Mesothelial cell of epicardium (in vitro differentiated cells): Measurements from ENCODE around the gene DMGDH. TPM values are rescaled to one million over a fixed set of nuclear protein-coding genes. Genes with fewer than 3 reads are reported as not detected.

Experiments
- DNase-seq, 2 experiments: peaks; one replicate each; pipeline ENCODE4 v3.0.0; 2021; ENCODE audit warnings: low spot score in 2 of 2; ENCODE audit not compliant: unreplicated experiment in 2 of 2
- H3K27ac Mint-ChIP-seq: 2 replicates; pipeline ENCODE4 v1.8.0; 2021; ENCODE audit warnings: mixed read lengths
- H3K27me3 Mint-ChIP-seq: 2 replicates; pipeline ENCODE4 v1.8.0; 2021; ENCODE audit warnings: low read depth, mixed read lengths
- H3K36me3 Mint-ChIP-seq: 2 replicates; pipeline ENCODE4 v1.8.0; 2021; ENCODE audit warnings: mixed read lengths
- H3K4me1 Mint-ChIP-seq: 2 replicates; pipeline ENCODE4 v1.8.0; 2021; ENCODE audit warnings: mixed read lengths
- H3K4me3 Mint-ChIP-seq: 2 replicates; pipeline ENCODE4 v1.8.0; 2021; ENCODE audit warnings: mild to moderate bottlenecking, moderate library complexity, mixed read lengths
- H3K9me3 Mint-ChIP-seq: 2 replicates; pipeline ENCODE4 v1.8.0; 2021; ENCODE audit warnings: mixed read lengths
- total RNA-seq: library from RNA; stranded (reverse); gene quantifications from 3 replicates; pipeline ENCODE4 v1.2.1, GENCODE V29; 2021
- TF ChIP-seq, protein P1 (sequence below): fragments of 200-600 bp; sonication (generic); IDR thresholded peaks from one replicate; pipeline ENCODE4 v1.5.0; 2021; ENCODE audit warnings: antibody characterized with exemption; ENCODE audit not compliant: unreplicated experiment

DMGDH gene
- total RNA-seq, 1 donor from 2014 or later, result 1.2 TPM

GRCh38 chr5:78979909-78980308 lies 89.6 kb downstream of the DMGDH start:
- Mint-ChIP-seq H3K4me1 (peaks cover 38% of the 10 kb centered on the region), H3K9me3 (peaks cover 7% of the 10 kb centered on the region), H3K36me3 (no peaks in the 10 kb centered on the region), H3K27ac (no peak overlapping the region), H3K27me3 (no peaks in the 10 kb centered on the region), H3K4me3 (no peak overlapping the region)
- TF ChIP-seq, protein P1, sequence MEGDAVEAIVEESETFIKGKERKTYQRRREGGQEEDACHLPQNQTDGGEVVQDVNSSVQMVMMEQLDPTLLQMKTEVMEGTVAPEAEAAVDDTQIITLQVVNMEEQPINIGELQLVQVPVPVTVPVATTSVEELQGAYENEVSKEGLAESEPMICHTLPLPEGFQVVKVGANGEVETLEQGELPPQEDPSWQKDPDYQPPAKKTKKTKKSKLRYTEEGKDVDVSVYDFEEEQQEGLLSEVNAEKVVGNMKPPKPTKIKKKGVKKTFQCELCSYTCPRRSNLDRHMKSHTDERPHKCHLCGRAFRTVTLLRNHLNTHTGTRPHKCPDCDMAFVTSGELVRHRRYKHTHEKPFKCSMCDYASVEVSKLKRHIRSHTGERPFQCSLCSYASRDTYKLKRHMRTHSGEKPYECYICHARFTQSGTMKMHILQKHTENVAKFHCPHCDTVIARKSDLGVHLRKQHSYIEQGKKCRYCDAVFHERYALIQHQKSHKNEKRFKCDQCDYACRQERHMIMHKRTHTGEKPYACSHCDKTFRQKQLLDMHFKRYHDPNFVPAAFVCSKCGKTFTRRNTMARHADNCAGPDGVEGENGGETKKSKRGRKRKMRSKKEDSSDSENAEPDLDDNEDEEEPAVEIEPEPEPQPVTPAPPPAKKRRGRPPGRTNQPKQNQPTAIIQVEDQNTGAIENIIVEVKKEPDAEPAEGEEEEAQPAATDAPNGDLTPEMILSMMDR, result no peak
- no peak for DNase-seq

- Mint-ChIP-seq H3K27ac (no peak overlapping the region), H3K27me3 (no peaks in the 10 kb centered on the region), H3K4me3 (no peak overlapping the region), H3K9me3 (peaks cover 7% of the 10 kb centered on the region), H3K36me3 (no peaks in the 10 kb centered on the region), H3K4me1 (peaks cover 44% of the 10 kb centered on the region)
- TF ChIP-seq, protein P1, result no peak
- no peak for DNase-seq
These were observed 90.2 kb downstream of the DMGDH start for GRCh38 chr5:78979117-78979742.

DNA sequence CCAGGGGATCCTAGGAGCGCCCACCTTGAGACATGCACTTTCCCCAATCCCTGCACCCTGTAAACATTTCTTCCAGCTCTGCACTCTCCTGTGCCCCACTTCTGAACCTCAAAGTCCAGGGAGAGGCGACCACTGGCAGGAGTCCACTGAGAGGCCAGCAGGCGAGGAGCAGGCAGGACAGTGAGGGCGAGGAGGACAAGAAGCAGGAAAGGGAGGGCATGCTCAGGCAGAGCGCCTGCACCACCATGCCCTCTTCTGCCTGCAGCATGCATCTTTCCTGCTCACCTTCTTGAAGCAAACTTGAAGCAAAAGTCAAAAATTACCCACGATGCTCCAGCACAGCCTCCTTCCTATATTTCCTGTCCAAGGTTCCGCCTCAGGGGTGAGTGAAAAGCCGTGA lies 94.4 kb downstream of the DMGDH start:
- no peaks in the 10 kb centered on the region for H3K36me3 Mint-ChIP-seq
- H3K27ac Mint-ChIP-seq, result peak overlapping the region; percentile 68
- TF ChIP-seq, protein P1, result no peak

GRCh38 chr5:78974601-78975000 lies 94.9 kb downstream of the DMGDH start:
- Mint-ChIP-seq H3K4me1 (peaks cover 41% of the 10 kb centered on the region), H3K9me3 (peaks cover 5% of the 10 kb centered on the region), H3K27ac (no peak overlapping the region), H3K4me3 (no peak overlapping the region), H3K27me3 (no peaks in the 10 kb centered on the region), H3K36me3 (no peaks in the 10 kb centered on the region)
- DNase-seq, result no peak
- TF ChIP-seq, protein P1, result no peak

More for the DNA sequence above, 94.4 kb downstream of the DMGDH start:
- peak overlapping the region; percentile 5 for H3K4me3 Mint-ChIP-seq
- H3K4me1 Mint-ChIP-seq, result peaks cover 41% of the 10 kb centered on the region
- DNase-seq, result no peak
- H3K9me3 Mint-ChIP-seq, result peaks cover 7% of the 10 kb centered on the region
- H3K27me3 Mint-ChIP-seq, result no peaks in the 10 kb centered on the region

GRCh38 chr5:78974011-78974410 lies 95.5 kb downstream of the DMGDH start:
- H3K27ac Mint-ChIP-seq, result no peak overlapping the region
- no peaks in the 10 kb centered on the region for H3K27me3 Mint-ChIP-seq
- no peak overlapping the region for H3K4me3 Mint-ChIP-seq
- H3K4me1 Mint-ChIP-seq, result peaks cover 41% of the 10 kb centered on the region
- DNase-seq, result no peak
- no peaks in the 10 kb centered on the region for H3K9me3 Mint-ChIP-seq
- TF ChIP-seq, protein P1, result no peak
- H3K36me3 Mint-ChIP-seq, result no peaks in the 10 kb centered on the region
